Measurements from ENCODE around the gene DGKI. TPM values are rescaled to one million over a fixed set of nuclear protein-coding genes. Genes with fewer than 3 reads are reported as not detected.

Gene DGKI
- total and polyA plus RNA-seq, 12 donors: 0.12 to 4.6 (median 1.1) TPM

DNA sequence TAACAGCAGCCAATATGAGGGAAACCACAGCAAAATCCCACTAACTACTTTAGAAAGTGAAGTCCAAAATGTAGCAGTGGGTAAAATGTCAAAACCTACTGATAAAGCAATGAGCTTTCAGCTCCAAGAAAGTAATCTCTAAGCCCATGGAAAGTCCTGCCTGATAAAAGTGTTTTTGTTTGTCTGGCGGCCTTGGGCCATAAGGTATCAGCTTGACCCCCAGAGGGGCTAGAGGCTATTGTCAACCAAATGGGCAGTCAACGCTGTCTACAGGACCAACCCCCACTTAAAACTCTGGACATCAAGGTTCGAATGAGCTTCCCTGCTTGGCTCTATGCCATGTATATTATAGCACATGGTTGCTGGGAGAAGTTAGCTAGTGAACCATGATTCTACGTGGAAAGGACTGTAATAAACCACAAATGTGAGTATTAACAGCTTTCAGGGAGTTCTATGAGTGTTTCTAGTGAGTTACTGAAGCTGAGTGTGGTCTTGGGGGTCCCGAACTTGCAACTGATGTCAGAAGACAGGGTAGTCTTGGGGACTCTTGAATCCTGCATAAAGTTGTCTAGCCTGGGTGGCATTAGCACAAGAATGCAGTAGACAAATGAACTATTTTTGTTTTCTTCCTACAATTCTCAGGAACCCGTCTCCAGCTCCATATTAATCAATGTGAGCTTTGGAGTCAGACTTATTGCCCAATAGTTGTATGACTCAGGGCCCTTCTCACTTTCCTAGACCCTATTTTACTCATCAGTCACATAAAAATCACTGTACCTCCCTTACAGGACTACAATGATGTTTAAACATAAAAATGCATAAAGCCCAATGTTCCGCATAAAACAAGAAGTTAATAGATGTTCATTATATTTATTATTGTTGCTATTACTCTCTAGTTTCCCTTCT lies 164.9 kb downstream of the DGKI start:
- H3K9me3 ChIP-seq (replicated peaks in 1 of 3): no peaks in the 10 kb centered on the region
- no peak overlapping the region for H3K4me3 ChIP-seq
- H3K4me1 ChIP-seq (replicated peaks in 1 of 2): no peaks in the 10 kb centered on the region
- H3K27ac ChIP-seq: no peak overlapping the region
- H3K27me3 ChIP-seq: no peaks in the 10 kb centered on the region
- TF ChIP-seq POLR2A (IDR thresholded peaks at IDR 0.05) (no peak), CTCF (IDR thresholded peaks at IDR 0.05) (no peak)
- 62 to 70% (median 66%) methylated on average over 7 of the region's 7 CpGs for WGBS, 4 donors
- no peaks in the 10 kb centered on the region for H3K36me3 ChIP-seq (replicated peaks in 1 of 2)
- peak in 1 of 7 donors; percentile 17 for DNase-seq
- intact Hi-C loops (cut with DNase I): no loop called here

- intact Hi-C loops (cut with DNase I): no loop called here
- TF ChIP-seq CTCF (IDR thresholded peaks at IDR 0.05): no peak
- no peak for TF ChIP-seq POLR2A (IDR thresholded peaks at IDR 0.05)
- WGBS, 4 donors: 69 to 77% (median 75%) methylated on average over 11 of the region's 11 CpGs
Observed at GRCh38 chr7:137674551-137675409, 172.0 kb downstream of the DGKI start.

GRCh38 chr7:137674048-137674447 lies 172.7 kb downstream of the DGKI start:
- Histone ChIP-seq H3K27ac (no peak overlapping the region), H3K4me1 (replicated peaks in 1 of 2) (no peaks in the 10 kb centered on the region), H3K36me3 (replicated peaks in 1 of 2) (no peaks in the 10 kb centered on the region), H3K27me3 (no peaks in the 10 kb centered on the region), H3K4me3 (no peak overlapping the region), H3K9me3 (replicated peaks in 1 of 3) (no peaks in the 10 kb centered on the region)
- intact Hi-C loops (cut with DNase I): no loop called here
- TF ChIP-seq POLR2A (IDR thresholded peaks at IDR 0.05) (no peak), CTCF (IDR thresholded peaks at IDR 0.05) (no peak)
- DNase-seq: no peak
- WGBS, 4 donors: 69 to 78% (median 75%) methylated on average over 3 of the region's 3 CpGs

More at GRCh38 chr7:137674551-137675409, 172.0 kb downstream of the DGKI start:
- Histone ChIP-seq H3K36me3 (replicated peaks in 1 of 2) (no peaks in the 10 kb centered on the region), H3K4me3 (no peak overlapping the region), H3K27me3 (no peaks in the 10 kb centered on the region), H3K4me1 (replicated peaks in 1 of 2) (no peaks in the 10 kb centered on the region), H3K27ac (no peak overlapping the region), H3K9me3 (replicated peaks in 1 of 3) (no peaks in the 10 kb centered on the region)
- DNase-seq: no peak

DNA sequence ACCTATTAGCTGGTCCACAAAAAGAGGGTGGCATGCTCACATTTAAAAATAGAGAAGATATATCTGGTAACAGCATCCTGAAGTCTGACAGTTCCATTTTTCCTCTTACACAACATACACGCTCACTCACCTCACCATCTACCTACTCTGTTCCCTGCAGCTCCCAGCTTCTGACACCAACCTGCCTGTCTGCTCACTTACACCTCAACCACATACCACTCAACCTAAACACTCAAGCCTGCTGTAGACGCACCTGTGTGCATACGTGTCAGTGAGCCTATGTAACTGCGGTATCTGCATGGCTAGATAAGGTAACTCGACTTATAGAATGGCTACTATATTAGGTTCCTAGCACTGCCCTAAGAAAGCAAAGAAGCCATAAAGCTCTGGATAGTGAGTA lies 174.9 kb downstream of the DGKI start:
- H3K4me1 ChIP-seq (replicated peaks in 1 of 2): no peaks in the 10 kb centered on the region
- intact Hi-C loops (cut with DNase I): no loop called here
- no peak for TF ChIP-seq CTCF (IDR thresholded peaks at IDR 0.05)
- WGBS, 4 donors: 87 to 97% (median 91%) methylated on average over 5 of the region's 5 CpGs
- no peaks in the 10 kb centered on the region for H3K9me3 ChIP-seq (replicated peaks in 1 of 3)
- no peak for DNase-seq
- H3K27me3 ChIP-seq: no peaks in the 10 kb centered on the region
- no peaks in the 10 kb centered on the region for H3K36me3 ChIP-seq (replicated peaks in 1 of 2)
- no peak overlapping the region for H3K4me3 ChIP-seq
- no peak overlapping the region for H3K27ac ChIP-seq
